ENCODE measurements around the gene ETV2. TPM values are rescaled to one million over a fixed set of nuclear protein-coding genes. Genes with fewer than 3 reads are reported as not detected.

ETV2 gene
- total RNA-seq, 1 experiment from 2014 or later: 1.5 TPM

DNA sequence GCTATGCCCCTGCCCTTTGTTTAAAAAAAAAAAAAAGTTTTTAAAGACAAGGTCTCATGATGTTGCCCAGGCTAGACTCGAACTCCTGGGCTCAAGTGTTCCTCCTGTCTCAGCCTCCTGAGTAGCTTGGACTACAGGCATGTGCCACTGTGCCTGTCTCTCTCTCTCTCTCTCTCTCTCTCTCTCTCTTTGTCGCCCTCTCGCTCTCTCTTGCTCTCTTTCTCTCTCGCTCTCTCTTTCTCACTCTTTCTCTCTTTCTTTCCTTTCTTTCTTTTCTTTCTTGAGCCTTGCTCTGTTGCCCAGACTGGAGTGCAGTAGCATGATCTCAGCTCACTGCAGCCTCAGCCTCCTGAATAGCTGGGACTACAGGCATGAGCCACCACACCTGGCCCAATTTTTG lies 14.1 kb downstream of the ETV2 start:
- intact Hi-C loops (cut with micrococcal nuclease): no loop called here
- CTCF ChIA-PET: no interaction called here
- no peaks in the 10 kb centered on the region for H4K20me1 ChIP-seq (ENCODE audit: insufficient read depth)
- no peaks in the 10 kb centered on the region for H3K27me3 ChIP-seq (ENCODE audit: insufficient read depth, low read length)
- no peak overlapping the region for H3K4me3 ChIP-seq (replicated peaks in 1 of 2; ENCODE audit: low read depth in 1 of 2, low read length in 2 of 2)
- H3K27ac ChIP-seq (ENCODE audit: low read depth, low read length): no peak overlapping the region
- BruUV-seq (replicated peaks): no TSS peak
- no peak overlapping the region for H3K9ac ChIP-seq (ENCODE audit: low read length)
- no peaks in the 10 kb centered on the region for H3K4me1 ChIP-seq (ENCODE audit: control insufficient read depth in 1 of 2, insufficient read depth in 2 of 2, low read length in 2 of 2)
- H3K9me3 ChIP-seq (ENCODE audit: control insufficient read depth in 1 of 2, insufficient read depth in 1 of 2, low read depth in 1 of 2, low read length in 2 of 2): no peaks in the 10 kb centered on the region
- RAD21 ChIA-PET (ENCODE audit: low non-redundant PET in 1 of 2, low total read pairs in 2 of 2, uncharacterized antibody in 2 of 2, unreplicated experiment in 2 of 2): no interaction called here
- H3K79me2 ChIP-seq (ENCODE audit: insufficient read depth, low read length): peaks cover 29% of the 10 kb centered on the region
- H3K36me3 ChIP-seq (ENCODE audit: control insufficient read depth in 1 of 2, insufficient read depth in 2 of 2, low read length in 2 of 2): peaks cover 26 to 27% of the 10 kb centered on the region in 2 experiments
- H2AFZ ChIP-seq (ENCODE audit: low read depth, low read length, poor library complexity, severe bottlenecking): no peak overlapping the region
- H3K4me2 ChIP-seq (ENCODE audit: low read length): no peak overlapping the region
- POLR2A ChIA-PET: interaction anchor here (1.2 kb wide), 1 partner anchor 18 kb away, joined by 3 read pairs; no protein-coding TSS in a partner anchor
- DNase-seq (ENCODE audit: low read depth, low spot score) (no peak), ATAC-seq (no peak)
- TF ChIP-seq ZFX (IDR thresholded peaks at IDR 0.05) (no peak), JUND (IDR thresholded peaks at IDR 0.05) (no peak), ELF1 (IDR thresholded peaks at IDR 0.05; ENCODE audit: borderline replicate concordance, low read depth) (no peak), YY1 (IDR thresholded peaks at IDR 0.05; ENCODE audit: extremely low read depth, insufficient replicate concordance, low read depth, low read length) (no peak), EGR1 (IDR thresholded peaks at IDR 0.05; ENCODE audit: low read depth) (no peak), CEBPB (IDR thresholded peaks at IDR 0.05; ENCODE audit: low read depth) (no peak)
- TF ChIP-seq, protein P1, sequence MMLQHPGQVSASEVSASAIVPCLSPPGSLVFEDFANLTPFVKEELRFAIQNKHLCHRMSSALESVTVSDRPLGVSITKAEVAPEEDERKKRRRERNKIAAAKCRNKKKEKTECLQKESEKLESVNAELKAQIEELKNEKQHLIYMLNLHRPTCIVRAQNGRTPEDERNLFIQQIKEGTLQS (IDR thresholded peaks at IDR 0.05): no peak
- TF ChIP-seq, protein P2, sequence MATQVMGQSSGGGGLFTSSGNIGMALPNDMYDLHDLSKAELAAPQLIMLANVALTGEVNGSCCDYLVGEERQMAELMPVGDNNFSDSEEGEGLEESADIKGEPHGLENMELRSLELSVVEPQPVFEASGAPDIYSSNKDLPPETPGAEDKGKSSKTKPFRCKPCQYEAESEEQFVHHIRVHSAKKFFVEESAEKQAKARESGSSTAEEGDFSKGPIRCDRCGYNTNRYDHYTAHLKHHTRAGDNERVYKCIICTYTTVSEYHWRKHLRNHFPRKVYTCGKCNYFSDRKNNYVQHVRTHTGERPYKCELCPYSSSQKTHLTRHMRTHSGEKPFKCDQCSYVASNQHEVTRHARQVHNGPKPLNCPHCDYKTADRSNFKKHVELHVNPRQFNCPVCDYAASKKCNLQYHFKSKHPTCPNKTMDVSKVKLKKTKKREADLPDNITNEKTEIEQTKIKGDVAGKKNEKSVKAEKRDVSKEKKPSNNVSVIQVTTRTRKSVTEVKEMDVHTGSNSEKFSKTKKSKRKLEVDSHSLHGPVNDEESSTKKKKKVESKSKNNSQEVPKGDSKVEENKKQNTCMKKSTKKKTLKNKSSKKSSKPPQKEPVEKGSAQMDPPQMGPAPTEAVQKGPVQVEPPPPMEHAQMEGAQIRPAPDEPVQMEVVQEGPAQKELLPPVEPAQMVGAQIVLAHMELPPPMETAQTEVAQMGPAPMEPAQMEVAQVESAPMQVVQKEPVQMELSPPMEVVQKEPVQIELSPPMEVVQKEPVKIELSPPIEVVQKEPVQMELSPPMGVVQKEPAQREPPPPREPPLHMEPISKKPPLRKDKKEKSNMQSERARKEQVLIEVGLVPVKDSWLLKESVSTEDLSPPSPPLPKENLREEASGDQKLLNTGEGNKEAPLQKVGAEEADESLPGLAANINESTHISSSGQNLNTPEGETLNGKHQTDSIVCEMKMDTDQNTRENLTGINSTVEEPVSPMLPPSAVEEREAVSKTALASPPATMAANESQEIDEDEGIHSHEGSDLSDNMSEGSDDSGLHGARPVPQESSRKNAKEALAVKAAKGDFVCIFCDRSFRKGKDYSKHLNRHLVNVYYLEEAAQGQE (IDR thresholded peaks at IDR 0.05; ENCODE audit: low read depth): no peak
- H3K9me2 ChIP-seq (ENCODE audit: insufficient read depth): no peaks in the 10 kb centered on the region

All from HCT116 (cell line).